ENCODE data around the gene SLC19A1. TPM values are rescaled to one million over a fixed set of nuclear protein-coding genes. Genes with fewer than 3 reads are reported as not detected.

SLC19A1 gene
- total RNA-seq, 4 donors from 2014 or later = 1.8 to 9.6 (median 2.1) TPM

DNA sequence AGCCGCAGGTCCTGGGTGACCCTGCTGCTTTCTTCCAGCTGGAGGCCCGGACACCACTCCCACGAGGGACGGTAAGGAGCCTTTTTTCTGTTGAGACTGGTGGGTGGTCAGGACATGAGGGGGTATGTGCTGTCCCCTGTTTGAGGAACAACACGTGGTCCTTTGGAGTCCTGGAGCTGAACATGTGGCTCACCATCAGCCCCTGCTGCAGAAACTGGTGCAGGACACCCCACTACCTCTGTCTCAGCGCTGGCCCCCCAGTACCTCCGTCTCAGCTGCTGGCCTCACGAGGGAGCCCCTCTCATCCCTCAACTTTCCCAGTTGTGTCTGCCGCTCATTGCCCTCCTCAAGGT, 34.7 kb downstream of the SLC19A1 start:
- in situ Hi-C loops (cut with MboI; ENCODE audit: low sequenced_read_pairs in 4 of 4) = no loop called here
- TF ChIP-seq CTCF (IDR thresholded peaks at IDR 0.05 in 4 of 5, conservative IDR thresholded peaks at IDR 0.05 in 1 of 5) (no peak), POLR2A (IDR thresholded peaks at IDR 0.05) (no peak)
- H3K36me3 ChIP-seq = no peaks in the 10 kb centered on the region

GRCh38 chr21:45506836-45507522, 35.3 kb downstream of the SLC19A1 start:
- Histone ChIP-seq H3K27me3 (no peaks in the 10 kb centered on the region), H3K27ac (no peak overlapping the region), H3K4me1 (no peaks in the 10 kb centered on the region), H3K4me3 (no peak overlapping the region), H3K9me3 (no peaks in the 10 kb centered on the region), H3K36me3 (no peaks in the 10 kb centered on the region)
- TF ChIP-seq POLR2A (IDR thresholded peaks at IDR 0.05) (no peak), CTCF (IDR thresholded peaks at IDR 0.05 in 4 of 5, conservative IDR thresholded peaks at IDR 0.05 in 1 of 5) (no peak)
- ATAC-seq = no peak
- intact Hi-C loops (cut with DNase I; ENCODE audit: low total_unique reads) = no loop called here
- in situ Hi-C loops (cut with MboI; ENCODE audit: low sequenced_read_pairs in 4 of 4) = no loop called here
- DNase-seq = no peak

More for the DNA sequence above, 34.7 kb downstream of the SLC19A1 start:
- no peaks in the 10 kb centered on the region for H3K4me1 ChIP-seq
- ATAC-seq (no peak), DNase-seq (no peak)
- intact Hi-C loops (cut with DNase I; ENCODE audit: low total_unique reads) = no loop called here
- H3K4me3 ChIP-seq = no peak overlapping the region
- no peaks in the 10 kb centered on the region for H3K9me3 ChIP-seq
- no peak overlapping the region for H3K27ac ChIP-seq
- H3K27me3 ChIP-seq = no peaks in the 10 kb centered on the region

DNA sequence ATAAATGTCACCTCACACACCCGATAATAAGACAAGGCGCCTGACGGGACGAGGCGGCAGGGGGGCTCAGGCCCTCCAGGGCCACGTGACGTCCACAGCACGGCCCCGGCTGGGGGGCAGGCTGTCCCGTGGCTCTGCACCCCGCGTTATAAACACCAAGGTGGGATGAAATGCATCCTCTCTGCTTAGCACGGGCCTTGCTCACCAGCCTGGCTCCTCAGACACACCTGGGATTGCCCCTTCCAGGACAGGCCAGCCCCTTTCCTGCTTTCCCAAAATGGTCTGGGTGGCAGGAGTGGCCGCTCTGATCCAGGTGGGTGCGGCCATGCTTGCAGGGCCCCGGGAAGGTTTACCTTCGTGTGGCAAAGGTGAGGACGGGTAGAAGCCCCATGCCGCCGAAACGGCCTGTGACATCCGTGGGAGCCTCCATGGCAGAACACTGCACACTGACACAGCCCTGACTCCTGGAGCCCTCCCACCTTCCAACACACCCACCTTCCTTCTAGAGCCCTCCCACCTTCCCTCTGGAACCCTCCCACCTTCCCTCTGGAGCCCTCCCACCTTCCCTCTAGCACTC, 35.9 kb downstream of the SLC19A1 start:
- Histone ChIP-seq H3K27me3 (no peaks in the 10 kb centered on the region), H3K9me3 (no peaks in the 10 kb centered on the region), H3K27ac (no peak overlapping the region), H3K4me3 (no peak overlapping the region), H3K4me1 (no peaks in the 10 kb centered on the region), H3K36me3 (no peaks in the 10 kb centered on the region)
- intact Hi-C loops (cut with DNase I; ENCODE audit: low total_unique reads) = no loop called here
- in situ Hi-C loops (cut with MboI; ENCODE audit: low sequenced_read_pairs in 4 of 4) = no loop called here
- TF ChIP-seq POLR2A (IDR thresholded peaks at IDR 0.05) = no peak
- TF ChIP-seq CTCF (IDR thresholded peaks at IDR 0.05 in 4 of 5, conservative IDR thresholded peaks at IDR 0.05 in 1 of 5) = no peak
- DNase-seq (no peak), ATAC-seq (no peak)

- no peak for ATAC-seq
- Histone ChIP-seq H3K4me3 (no peak overlapping the region), H3K9me3 (no peaks in the 10 kb centered on the region), H3K27me3 (no peaks in the 10 kb centered on the region), H3K4me1 (no peaks in the 10 kb centered on the region), H3K27ac (no peak overlapping the region), H3K36me3 (no peaks in the 10 kb centered on the region)
- intact Hi-C loops (cut with DNase I; ENCODE audit: low total_unique reads) (no loop called here), in situ Hi-C loops (cut with MboI; ENCODE audit: low sequenced_read_pairs in 4 of 4) (no loop called here)
- TF ChIP-seq POLR2A (IDR thresholded peaks at IDR 0.05) (no peak), CTCF (IDR thresholded peaks at IDR 0.05 in 4 of 5, conservative IDR thresholded peaks at IDR 0.05 in 1 of 5) (no peak)
- DNase-seq = no peak
Observed at GRCh38 chr21:45505416-45506021, 36.7 kb downstream of the SLC19A1 start.
